ENCODE measurements around the gene ZNF362.

Gene ZNF362

GRCh38 chr1:33299461-33300155 is 43.3 kb downstream of the ZNF362 start:
- Histone ChIP-seq H3K9ac (peak overlapping the region in 4 of 11 experiments; percentile 11 to 35 (median 20); a peak in 3 of 22 replicates), H3K36me3 (peaks cover 39 to 79% (median 67%) of the 10 kb centered on the region in 11 experiments), H3K4me3 (no peak overlapping the region), H3K9me3 (replicated peaks in 1 of 11) (no peaks in the 10 kb centered on the region), H4K20me1 (peaks cover under 1 to 44% (median 17%) of the 10 kb centered on the region in 11 experiments; a peak in 18 of 22 replicates), H3K27ac (no peak overlapping the region), H3K27me3 (no peaks in the 10 kb centered on the region), H3K4me2 (peak overlapping the region in 3 of 11 experiments; percentile 3 to 34 (median 24); a peak in 4 of 22 replicates), H3K4me1 (peaks cover 12 to 43% (median 29%) of the 10 kb centered on the region in 10 experiments)
- TF ChIP-seq Cebpa-rat (IDR thresholded peaks at IDR 0.05): no peak

DNA sequence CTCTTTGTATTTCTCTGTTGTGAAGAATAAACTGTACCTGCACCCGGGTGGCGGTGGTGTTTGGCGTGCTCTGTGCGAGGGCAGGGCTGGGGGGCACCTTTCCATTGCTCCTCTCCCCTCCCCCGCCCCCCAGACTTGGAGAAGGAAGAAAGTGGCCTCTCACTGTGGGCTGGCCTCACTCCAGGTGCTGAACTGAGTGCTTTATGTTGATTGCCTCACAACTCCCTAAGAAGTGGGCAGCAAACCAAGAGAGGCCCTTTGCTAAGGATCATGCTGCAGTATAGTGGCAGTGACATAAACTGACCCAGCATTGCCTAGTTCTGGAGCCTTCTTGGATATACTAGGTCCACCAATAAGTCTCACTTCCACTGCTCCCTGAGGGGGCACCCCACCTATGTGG is 44.4 kb downstream of the ZNF362 start:
- Histone ChIP-seq H3K4me2 (peak overlapping the region in 3 of 11 experiments; percentile 11 to 32 (median 25); a peak in 4 of 22 replicates), H3K4me1 (peaks cover 13 to 46% (median 32%) of the 10 kb centered on the region in 10 experiments), H3K4me3 (no peak overlapping the region), H3K9ac (no peak overlapping the region; a peak in 1 of 22 replicates), H3K27me3 (no peaks in the 10 kb centered on the region), H3K9me3 (replicated peaks in 1 of 11) (no peaks in the 10 kb centered on the region), H3K36me3 (peaks cover 37 to 70% (median 59%) of the 10 kb centered on the region in 11 experiments), H4K20me1 (peaks cover 0 to 37% (median 16%) of the 10 kb centered on the region in 11 experiments; a peak in 14 of 22 replicates), H3K27ac (peak overlapping the region in 1 of 11 experiments; percentile 12; a peak in 1 of 22 replicates)
- no peak for TF ChIP-seq Cebpa-rat (IDR thresholded peaks at IDR 0.05)

- H3K4me1 ChIP-seq: peaks cover 21 to 54% (median 39%) of the 10 kb centered on the region in 10 experiments
- peak overlapping the region in 9 of 11 experiments; percentile 4 to 58 (median 47); a peak in 13 of 22 replicates for H3K4me2 ChIP-seq
- H3K9me3 ChIP-seq (replicated peaks in 1 of 11): no peaks in the 10 kb centered on the region
- no peak overlapping the region for H3K4me3 ChIP-seq
- TF ChIP-seq Cebpa-rat (IDR thresholded peaks at IDR 0.05): no peak
- peaks cover 0 to 30% (median 13%) of the 10 kb centered on the region in 11 experiments; a peak in 12 of 22 replicates for H4K20me1 ChIP-seq
- H3K36me3 ChIP-seq: peaks cover 29 to 62% (median 51%) of the 10 kb centered on the region in 11 experiments
- H3K27ac ChIP-seq: no peak overlapping the region; a peak in 1 of 22 replicates
- no peaks in the 10 kb centered on the region for H3K27me3 ChIP-seq
- no peak overlapping the region for H3K9ac ChIP-seq
Observed at GRCh38 chr1:33301273-33301984, 45.1 kb downstream of the ZNF362 start.

DNA sequence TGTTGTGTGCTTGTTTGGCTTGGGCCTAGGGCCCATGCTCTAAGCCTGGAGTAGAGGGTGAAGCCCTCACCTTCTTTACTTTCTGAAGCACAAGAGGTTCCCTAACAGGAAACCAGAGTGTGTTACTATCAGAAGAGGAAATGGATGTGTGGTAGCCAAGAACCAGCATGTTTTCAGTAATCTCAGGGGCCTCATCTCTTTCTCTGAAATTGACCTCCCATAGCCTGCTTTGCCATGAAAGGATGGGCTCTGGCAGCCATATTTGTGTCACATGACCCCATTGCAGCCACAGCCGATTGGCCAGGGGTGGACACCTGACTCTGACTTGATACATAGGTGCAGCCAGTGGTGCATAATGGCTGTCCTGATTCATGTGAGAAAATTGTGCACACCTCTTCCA is 46.0 kb downstream of the ZNF362 start:
- H3K4me1 ChIP-seq: peaks cover 27 to 60% (median 46%) of the 10 kb centered on the region in 10 experiments
- no peaks in the 10 kb centered on the region for H3K27me3 ChIP-seq
- 0 out of 22 replicates have a peak, but pooled peaks of 1 of the 11 experiments have one; percentile 13 for TF ChIP-seq Cebpa-rat (IDR thresholded peaks at IDR 0.05)
- H4K20me1 ChIP-seq: peaks cover 0 to 23% (median 13%) of the 10 kb centered on the region in 11 experiments; a peak in 12 of 22 replicates
- H3K4me3 ChIP-seq: no peak overlapping the region
- peaks cover 20 to 53% (median 42%) of the 10 kb centered on the region in 11 experiments for H3K36me3 ChIP-seq
- H3K9ac ChIP-seq: no peak overlapping the region
- H3K27ac ChIP-seq: peak overlapping the region in 2 of 11 experiments; percentile 6 to 22; a peak in 2 of 22 replicates
- H3K9me3 ChIP-seq (replicated peaks in 1 of 11): no peaks in the 10 kb centered on the region
- peak overlapping the region; percentile 22 to 58 (median 46); a peak in 21 of 22 replicates for H3K4me2 ChIP-seq

GRCh38 chr1:33305016-33305415 is 48.7 kb downstream of the ZNF362 start:
- TF ChIP-seq Cebpa-rat (IDR thresholded peaks at IDR 0.05): no peak
- Histone ChIP-seq H3K9me3 (replicated peaks in 1 of 11) (peaks cover 0 to 15% (median 9%) of the 10 kb centered on the region in 11 experiments; a peak in 13 of 22 replicates), H3K27ac (no peak overlapping the region; a peak in 1 of 22 replicates), H3K4me3 (no peak overlapping the region), H3K9ac (no peak overlapping the region), H4K20me1 (no peaks in the 10 kb centered on the region), H3K4me1 (peaks cover 27 to 49% (median 41%) of the 10 kb centered on the region in 10 experiments), H3K27me3 (no peaks in the 10 kb centered on the region), H3K36me3 (peaks cover 0 to 26% (median 16%) of the 10 kb centered on the region in 11 experiments; a peak in 16 of 22 replicates), H3K4me2 (no peak overlapping the region)

- Histone ChIP-seq H3K4me3 (no peak overlapping the region), H4K20me1 (no peaks in the 10 kb centered on the region), H3K9ac (peak overlapping the region in 3 of 11 experiments; percentile 5 to 33 (median 23); a peak in 2 of 22 replicates), H3K27ac (peak overlapping the region in 2 of 11 experiments; percentile 10 to 21; a peak in 1 of 22 replicates), H3K4me1 (peaks cover 26 to 40% (median 33%) of the 10 kb centered on the region in 10 experiments), H3K36me3 (peaks cover 0 to 16% (median 6%) of the 10 kb centered on the region in 11 experiments; a peak in 14 of 22 replicates), H3K27me3 (no peaks in the 10 kb centered on the region), H3K9me3 (replicated peaks in 1 of 11) (peaks cover 0 to 22% (median 13%) of the 10 kb centered on the region in 11 experiments; a peak in 15 of 22 replicates), H3K4me2 (peak overlapping the region; percentile 8 to 71 (median 59); a peak in 21 of 22 replicates)
- no peak for TF ChIP-seq Cebpa-rat (IDR thresholded peaks at IDR 0.05)
Observed at GRCh38 chr1:33305816-33306652, 49.7 kb downstream of the ZNF362 start.

- H3K4me1 ChIP-seq: peaks cover 23 to 33% (median 29%) of the 10 kb centered on the region in 10 experiments
- H3K9ac ChIP-seq: peak overlapping the region in 3 of 11 experiments; percentile 5 to 33 (median 23); a peak in 2 of 22 replicates
- H3K27ac ChIP-seq: peak overlapping the region in 1 of 11 experiments; percentile 21; a peak in 1 of 22 replicates
- TF ChIP-seq Cebpa-rat (IDR thresholded peaks at IDR 0.05): no peak
- no peaks in the 10 kb centered on the region for H3K27me3 ChIP-seq
- H3K9me3 ChIP-seq (replicated peaks in 1 of 11): peaks cover 0 to 22% (median 13%) of the 10 kb centered on the region in 11 experiments; a peak in 15 of 22 replicates
- H3K4me2 ChIP-seq: peak overlapping the region; percentile 8 to 71 (median 59); a peak in 21 of 22 replicates
- peaks cover 0 to 8% (median under 1%) of the 10 kb centered on the region in 11 experiments; a peak in 6 of 22 replicates for H3K36me3 ChIP-seq
- H3K4me3 ChIP-seq: no peak overlapping the region
- H4K20me1 ChIP-seq: no peaks in the 10 kb centered on the region
Observed at GRCh38 chr1:33306653-33307493, 50.6 kb downstream of the ZNF362 start.
